ENCODE results near the gene SLC39A11. TPM values are rescaled to one million over a fixed set of nuclear protein-coding genes. Genes with fewer than 3 reads are reported as not detected.

Gene SLC39A11
- total and polyA plus RNA-seq, 2 of the 13 experiments (the other 11 are each of a cell fraction or from before 2014, with no cell fraction given), result 17.2 to 31.5 TPM

DNA sequence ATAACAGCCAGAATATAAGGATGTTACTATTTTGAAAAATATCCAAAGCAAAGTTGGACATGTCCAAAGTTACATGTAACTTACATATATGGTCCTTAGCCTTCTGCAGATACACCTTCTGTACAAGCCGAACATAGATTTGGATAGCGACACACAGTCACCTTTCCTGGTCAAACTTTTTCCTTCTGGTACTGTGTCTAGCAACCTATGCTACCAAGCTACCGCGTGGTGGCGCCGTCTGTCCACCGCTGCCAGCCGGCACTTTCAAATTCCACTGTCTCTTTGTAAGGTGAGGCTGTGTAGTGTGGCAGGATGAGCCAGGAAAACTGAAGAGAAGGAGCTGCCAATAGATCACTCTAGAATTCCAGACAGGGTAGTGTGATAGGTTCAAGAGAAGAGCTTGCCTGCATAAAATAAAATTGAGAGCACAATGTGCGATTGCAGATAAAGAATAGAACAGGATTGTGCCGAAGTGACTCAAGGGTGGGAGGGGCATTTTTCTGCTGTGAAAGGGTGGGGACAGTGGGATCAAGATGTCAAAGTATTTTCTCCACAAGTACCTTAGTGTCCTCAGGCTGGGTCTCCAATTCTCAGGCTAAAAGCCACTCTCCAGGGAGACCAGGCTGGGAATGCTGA is 366.9 kb downstream of the SLC39A11 start (continued):
- TF ChIP-seq ZNF484 (CRISPR knock-in tag; IDR thresholded peaks at IDR 0.05; ENCODE audit: borderline replicate concordance, low read depth) (no peak), MED13 (CRISPR knock-in tag; IDR thresholded peaks at IDR 0.05) (no peak), MIXL1 (CRISPR knock-in tag; IDR thresholded peaks at IDR 0.05) (0 out of 2 replicates have a peak, but pooled peaks have one; percentile 76), IRF2 (CRISPR knock-in tag; IDR thresholded peaks at IDR 0.05) (peak; percentile 85), SP4 (CRISPR knock-in tag; IDR thresholded peaks at IDR 0.05) (no peak), KAT8 (CRISPR knock-in tag; IDR thresholded peaks at IDR 0.05) (peak; percentile 60), SALL1 (CRISPR knock-in tag; IDR thresholded peaks at IDR 0.05) (peak; percentile 64), XBP1 (CRISPR knock-in tag; IDR thresholded peaks at IDR 0.05) (no peak), CREB1 (IDR thresholded peaks at IDR 0.05) (no peak), CREB1 (CRISPR knock-in tag; IDR thresholded peaks at IDR 0.05) (no peak), NFRKB (IDR thresholded peaks at IDR 0.05) (no peak), MED8 (CRISPR knock-in tag; IDR thresholded peaks at IDR 0.05; ENCODE audit: insufficient replicate concordance) (no peak), ZNF724P (CRISPR knock-in tag; IDR thresholded peaks at IDR 0.05; ENCODE audit: borderline replicate concordance) (no peak), ZNF225 (CRISPR knock-in tag; IDR thresholded peaks at IDR 0.05) (no peak)
- TF ChIP-seq, protein P1, sequence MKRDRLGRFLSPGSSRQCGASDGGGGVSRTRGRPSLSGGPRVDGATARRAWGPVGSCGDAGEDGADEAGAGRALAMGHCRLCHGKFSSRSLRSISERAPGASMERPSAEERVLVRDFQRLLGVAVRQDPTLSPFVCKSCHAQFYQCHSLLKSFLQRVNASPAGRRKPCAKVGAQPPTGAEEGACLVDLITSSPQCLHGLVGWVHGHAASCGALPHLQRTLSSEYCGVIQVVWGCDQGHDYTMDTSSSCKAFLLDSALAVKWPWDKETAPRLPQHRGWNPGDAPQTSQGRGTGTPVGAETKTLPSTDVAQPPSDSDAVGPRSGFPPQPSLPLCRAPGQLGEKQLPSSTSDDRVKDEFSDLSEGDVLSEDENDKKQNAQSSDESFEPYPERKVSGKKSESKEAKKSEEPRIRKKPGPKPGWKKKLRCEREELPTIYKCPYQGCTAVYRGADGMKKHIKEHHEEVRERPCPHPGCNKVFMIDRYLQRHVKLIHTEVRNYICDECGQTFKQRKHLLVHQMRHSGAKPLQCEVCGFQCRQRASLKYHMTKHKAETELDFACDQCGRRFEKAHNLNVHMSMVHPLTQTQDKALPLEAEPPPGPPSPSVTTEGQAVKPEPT (CRISPR knock-in tag; IDR thresholded peaks at IDR 0.05; ENCODE audit: low read depth), result no peak
- TF ChIP-seq, protein P2, sequence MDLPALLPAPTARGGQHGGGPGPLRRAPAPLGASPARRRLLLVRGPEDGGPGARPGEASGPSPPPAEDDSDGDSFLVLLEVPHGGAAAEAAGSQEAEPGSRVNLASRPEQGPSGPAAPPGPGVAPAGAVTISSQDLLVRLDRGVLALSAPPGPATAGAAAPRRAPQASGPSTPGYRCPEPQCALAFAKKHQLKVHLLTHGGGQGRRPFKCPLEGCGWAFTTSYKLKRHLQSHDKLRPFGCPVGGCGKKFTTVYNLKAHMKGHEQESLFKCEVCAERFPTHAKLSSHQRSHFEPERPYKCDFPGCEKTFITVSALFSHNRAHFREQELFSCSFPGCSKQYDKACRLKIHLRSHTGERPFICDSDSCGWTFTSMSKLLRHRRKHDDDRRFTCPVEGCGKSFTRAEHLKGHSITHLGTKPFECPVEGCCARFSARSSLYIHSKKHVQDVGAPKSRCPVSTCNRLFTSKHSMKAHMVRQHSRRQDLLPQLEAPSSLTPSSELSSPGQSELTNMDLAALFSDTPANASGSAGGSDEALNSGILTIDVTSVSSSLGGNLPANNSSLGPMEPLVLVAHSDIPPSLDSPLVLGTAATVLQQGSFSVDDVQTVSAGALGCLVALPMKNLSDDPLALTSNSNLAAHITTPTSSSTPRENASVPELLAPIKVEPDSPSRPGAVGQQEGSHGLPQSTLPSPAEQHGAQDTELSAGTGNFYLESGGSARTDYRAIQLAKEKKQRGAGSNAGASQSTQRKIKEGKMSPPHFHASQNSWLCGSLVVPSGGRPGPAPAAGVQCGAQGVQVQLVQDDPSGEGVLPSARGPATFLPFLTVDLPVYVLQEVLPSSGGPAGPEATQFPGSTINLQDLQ (CRISPR knock-in tag; IDR thresholded peaks at IDR 0.05), result no peak
- TF ChIP-seq, protein P3, sequence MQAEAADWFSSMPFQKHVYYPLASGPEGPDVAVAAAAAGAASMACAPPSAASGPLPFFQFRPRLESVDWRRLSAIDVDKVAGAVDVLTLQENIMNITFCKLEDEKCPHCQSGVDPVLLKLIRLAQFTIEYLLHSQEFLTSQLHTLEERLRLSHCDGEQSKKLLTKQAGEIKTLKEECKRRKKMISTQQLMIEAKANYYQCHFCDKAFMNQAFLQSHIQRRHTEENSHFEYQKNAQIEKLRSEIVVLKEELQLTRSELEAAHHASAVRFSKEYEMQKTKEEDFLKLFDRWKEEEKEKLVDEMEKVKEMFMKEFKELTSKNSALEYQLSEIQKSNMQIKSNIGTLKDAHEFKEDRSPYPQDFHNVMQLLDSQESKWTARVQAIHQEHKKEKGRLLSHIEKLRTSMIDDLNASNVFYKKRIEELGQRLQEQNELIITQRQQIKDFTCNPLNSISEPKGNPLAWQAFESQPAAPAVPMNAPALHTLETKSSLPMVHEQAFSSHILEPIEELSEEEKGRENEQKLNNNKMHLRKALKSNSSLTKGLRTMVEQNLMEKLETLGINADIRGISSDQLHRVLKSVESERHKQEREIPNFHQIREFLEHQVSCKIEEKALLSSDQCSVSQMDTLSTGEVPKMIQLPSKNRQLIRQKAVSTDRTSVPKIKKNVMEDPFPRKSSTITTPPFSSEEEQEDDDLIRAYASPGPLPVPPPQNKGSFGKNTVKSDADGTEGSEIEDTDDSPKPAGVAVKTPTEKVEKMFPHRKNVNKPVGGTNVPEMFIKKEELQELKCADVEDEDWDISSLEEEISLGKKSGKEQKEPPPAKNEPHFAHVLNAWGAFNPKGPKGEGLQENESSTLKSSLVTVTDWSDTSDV (CRISPR knock-in tag; IDR thresholded peaks at IDR 0.05), result no peak
- TF ChIP-seq, protein P4, sequence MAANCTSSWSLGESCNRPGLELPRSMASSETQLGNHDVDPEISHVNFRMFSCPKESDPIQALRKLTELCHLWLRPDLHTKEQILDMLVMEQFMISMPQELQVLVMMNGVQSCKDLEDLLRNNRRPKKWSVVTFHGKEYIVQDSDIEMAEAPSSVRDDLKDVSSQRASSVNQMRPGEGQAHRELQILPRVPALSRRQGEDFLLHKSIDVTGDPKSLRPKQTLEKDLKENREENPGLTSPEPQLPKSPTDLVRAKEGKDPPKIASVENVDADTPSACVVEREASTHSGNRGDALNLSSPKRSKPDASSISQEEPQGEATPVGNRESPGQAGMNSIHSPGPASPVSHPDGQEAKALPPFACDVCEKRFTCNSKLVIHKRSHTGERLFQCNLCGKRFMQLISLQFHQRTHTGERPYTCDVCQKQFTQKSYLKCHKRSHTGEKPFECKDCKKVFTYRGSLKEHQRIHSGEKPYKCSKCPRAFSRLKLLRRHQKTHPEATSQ (CRISPR knock-in tag; IDR thresholded peaks at IDR 0.05; ENCODE audit: borderline replicate concordance), result no peak
- TF ChIP-seq, protein P5, sequence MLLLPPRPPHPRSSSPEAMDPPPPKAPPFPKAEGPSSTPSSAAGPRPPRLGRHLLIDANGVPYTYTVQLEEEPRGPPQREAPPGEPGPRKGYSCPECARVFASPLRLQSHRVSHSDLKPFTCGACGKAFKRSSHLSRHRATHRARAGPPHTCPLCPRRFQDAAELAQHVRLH (CRISPR knock-in tag; IDR thresholded peaks at IDR 0.05; ENCODE audit: borderline replicate concordance, low read depth), result peak; percentile 86
- TF ChIP-seq, protein P6, sequence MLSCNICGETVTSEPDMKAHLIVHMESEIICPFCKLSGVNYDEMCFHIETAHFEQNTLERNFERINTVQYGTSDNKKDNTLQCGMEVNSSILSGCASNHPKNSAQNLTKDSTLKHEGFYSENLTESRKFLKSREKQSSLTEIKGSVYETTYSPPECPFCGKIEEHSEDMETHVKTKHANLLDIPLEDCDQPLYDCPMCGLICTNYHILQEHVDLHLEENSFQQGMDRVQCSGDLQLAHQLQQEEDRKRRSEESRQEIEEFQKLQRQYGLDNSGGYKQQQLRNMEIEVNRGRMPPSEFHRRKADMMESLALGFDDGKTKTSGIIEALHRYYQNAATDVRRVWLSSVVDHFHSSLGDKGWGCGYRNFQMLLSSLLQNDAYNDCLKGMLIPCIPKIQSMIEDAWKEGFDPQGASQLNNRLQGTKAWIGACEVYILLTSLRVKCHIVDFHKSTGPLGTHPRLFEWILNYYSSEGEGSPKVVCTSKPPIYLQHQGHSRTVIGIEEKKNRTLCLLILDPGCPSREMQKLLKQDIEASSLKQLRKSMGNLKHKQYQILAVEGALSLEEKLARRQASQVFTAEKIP (CRISPR knock-in tag; IDR thresholded peaks at IDR 0.05; ENCODE audit: borderline replicate concordance), result no peak

All from HepG2 (cell line).